Measurements from ENCODE around the gene SUSD1.

- TF ChIP-seq CTCF (conservative IDR thresholded peaks at IDR 0.05; ENCODE audit: low read depth, low read length), result no peak
- no peak for TF ChIP-seq EZH2 (IDR thresholded peaks at IDR 0.05; ENCODE audit: low read length, unreplicated experiment)
Observed at GRCh38 chr9:112157961-112158360, 17.1 kb downstream of the SUSD1 start.

Data from PC-3 (cell line).